GM18909 (cell line): ENCODE measurements around the gene UXT.
"Not testable (repeated sequence)": the region's sequence is repeated elsewhere in the genome, so short reads cannot be mapped to it uniquely, and the experiment has no call there.

Source experiments
- ATAC-seq: cut with Tn5 transposase; IDR thresholded peaks from one replicate; pipeline ENCODE4 v1.9.1; 2021; ENCODE audit warnings: mild to moderate bottlenecking; ENCODE audit not compliant: unreplicated experiment, poor library complexity

The UXT gene

DNA sequence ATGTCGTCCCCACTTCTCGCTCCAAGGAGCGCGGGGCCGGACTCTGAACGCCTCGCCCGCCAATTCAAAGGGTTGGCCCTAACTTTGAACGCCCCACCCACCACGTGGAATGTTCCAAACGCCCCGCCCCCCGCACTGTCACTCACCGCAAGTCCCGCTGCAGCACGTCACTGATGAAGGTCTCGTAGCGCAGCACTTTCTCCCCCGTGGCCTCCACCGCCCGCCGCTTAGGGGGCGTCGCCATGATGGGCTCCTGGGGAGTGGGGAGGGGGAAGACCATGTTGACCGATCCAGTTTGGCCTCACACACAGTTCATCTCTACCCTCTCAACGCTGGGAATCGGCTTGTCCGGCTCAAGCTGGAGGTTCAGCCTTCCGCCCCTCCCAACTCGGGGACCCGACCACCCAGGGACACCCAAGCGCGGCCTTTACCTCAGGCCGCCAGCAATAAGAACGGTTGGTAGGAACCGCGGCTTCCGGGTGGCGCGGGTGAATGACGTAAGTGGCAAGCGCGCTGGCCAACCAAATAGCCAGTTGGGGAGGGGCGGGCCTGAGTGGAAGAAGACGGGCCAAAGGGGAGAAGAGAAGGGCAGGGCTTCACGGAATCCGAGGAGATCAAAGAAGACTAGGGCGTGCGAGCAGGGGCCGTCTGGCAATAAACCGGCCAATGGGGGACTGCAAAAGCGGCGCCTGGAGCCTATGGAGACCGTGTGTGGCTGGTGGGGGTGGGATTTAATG lies at the start of gene UXT:
TSS of gene UXT (minus strand) at position 497 of the 737 bp plus-strand sequence. CDS start at position 244, 253 bp downstream.
- ATAC-seq, result peak; percentile 82

GRCh38 chrX:47707031-47707780 lies 48.2 kb upstream of the UXT start:
- ATAC-seq, result no peak

- ATAC-seq, result no peak
These were observed 47.6 kb upstream of the UXT start for GRCh38 chrX:47706575-47706974.

DNA sequence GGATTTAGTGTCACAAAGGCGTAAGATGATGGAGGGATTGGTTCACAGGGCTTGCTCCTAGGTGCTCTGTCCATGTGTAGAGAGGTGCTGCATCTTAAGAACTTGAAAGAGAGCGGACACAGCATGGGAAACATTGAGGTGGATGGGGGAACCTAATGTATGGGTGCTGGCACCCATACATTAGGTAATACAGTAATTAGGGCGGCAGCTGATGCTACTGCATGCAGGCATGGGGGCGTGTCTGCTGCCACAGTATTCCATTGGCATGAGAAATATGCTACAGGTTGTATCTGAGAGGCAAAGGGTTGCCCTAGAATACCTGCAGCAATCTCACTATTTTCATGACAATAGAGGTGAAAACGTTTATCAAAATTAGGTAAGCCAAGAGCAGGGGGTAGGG lies 45.8 kb upstream of the UXT start:
- no peak for ATAC-seq

DNA sequence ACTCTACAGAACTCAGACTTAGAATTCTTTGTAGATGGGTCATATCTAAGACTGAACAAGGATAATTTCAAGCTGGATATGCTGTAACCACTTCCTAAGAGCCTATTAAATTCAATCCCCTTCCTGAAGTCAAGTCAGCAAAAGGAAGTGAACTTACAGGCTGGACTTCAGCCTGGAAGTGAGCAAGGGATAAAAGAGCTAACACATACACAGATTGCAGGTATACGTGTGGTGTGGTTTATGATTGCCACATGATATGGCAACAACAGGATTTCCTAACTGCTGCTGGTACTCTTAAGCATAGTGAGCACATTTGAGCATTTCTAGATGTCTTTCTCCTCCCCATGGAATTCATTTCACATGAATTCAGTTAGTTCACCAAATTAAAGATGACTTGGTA lies 38.2 kb upstream of the UXT start:
- no peak for ATAC-seq

- no peak for ATAC-seq
These were observed 31.2 kb upstream of the UXT start for GRCh38 chrX:47690175-47690574.

- ATAC-seq, result no peak
These were observed 28.3 kb upstream of the UXT start for GRCh38 chrX:47687263-47687662.

GRCh38 chrX:47683829-47684205 lies 24.8 kb upstream of the UXT start:
- ATAC-seq, result no peak

GRCh38 chrX:47683184-47683828 lies 24.3 kb upstream of the UXT start:
- no peak for ATAC-seq

DNA sequence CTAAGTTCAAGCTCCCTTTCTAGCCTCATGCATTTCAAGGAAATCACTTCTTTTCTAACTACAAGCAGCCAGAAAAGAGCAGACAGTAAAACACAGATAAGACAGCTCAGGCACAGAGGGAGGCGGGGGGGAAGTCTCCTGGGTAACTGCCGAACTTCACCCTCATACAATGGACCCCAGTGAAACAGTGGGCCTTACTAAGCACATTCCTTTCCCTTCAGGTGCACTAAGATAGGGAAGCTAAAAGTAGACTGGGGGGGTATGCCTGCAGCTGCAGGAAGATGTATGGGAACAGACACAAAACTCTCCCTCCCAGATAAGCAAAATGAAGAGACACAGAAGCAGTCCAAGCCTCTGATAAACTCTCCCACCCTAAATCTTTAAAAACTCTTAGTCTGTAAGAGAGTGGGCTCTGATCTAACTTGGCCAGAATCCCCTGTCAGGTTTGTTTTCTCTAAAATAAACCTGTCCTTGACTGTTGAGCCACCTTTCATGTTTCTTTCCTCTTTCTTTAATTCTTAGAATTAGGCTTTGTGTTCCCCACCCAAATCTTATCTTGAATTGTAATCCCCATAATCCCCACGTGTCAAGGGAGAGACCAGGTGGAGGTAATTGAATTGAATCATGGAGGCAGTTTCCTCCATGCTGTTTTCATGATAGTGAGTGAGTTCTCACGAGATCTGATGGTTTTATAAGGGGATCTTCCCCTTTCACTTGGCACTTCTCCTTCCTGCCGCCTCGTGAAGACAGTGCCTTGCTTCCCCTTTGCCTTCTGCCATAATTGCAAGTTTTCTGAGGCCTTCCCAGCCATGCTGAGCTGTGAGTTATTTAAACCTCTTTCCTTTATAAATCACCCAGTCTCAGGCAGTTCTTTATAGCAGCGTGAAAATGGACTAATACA lies 17.2 kb upstream of the UXT start:
- not testable (repeated sequence) for ATAC-seq

GRCh38 chrX:47674776-47675175 lies 15.8 kb upstream of the UXT start:
- ATAC-seq, result no peak

- ATAC-seq, result not testable (repeated sequence)
These were observed 6.8 kb upstream of the UXT start for GRCh38 chrX:47665797-47666196.

GRCh38 chrX:47664737-47665136 lies 5.8 kb upstream of the UXT start:
- ATAC-seq, result no peak

GRCh38 chrX:47662144-47662657 lies 3.2 kb upstream of the UXT start:
- no peak for ATAC-seq

DNA sequence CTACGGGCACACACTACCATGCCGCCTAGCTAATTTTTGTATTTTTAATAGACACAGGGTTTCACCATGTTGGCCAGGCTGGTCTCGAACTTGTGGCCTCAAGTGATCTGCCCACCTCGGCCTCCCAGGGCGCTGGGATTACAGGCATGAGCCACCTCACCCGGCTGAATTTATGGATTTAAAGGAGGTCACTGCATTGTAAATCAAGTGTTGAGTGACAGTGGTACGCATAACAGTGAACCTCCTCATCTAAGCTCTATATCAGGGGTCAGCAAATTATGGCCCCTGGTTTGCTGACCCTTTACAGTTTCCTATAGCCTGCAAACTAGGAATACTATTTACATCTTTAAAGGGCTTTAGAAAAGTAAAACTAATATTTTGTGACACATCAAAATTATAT lies 2.6 kb upstream of the UXT start:
- ATAC-seq, result no peak

- no peak for ATAC-seq
These were observed 394 bp upstream of the UXT start for GRCh38 chrX:47659421-47659726.

DNA sequence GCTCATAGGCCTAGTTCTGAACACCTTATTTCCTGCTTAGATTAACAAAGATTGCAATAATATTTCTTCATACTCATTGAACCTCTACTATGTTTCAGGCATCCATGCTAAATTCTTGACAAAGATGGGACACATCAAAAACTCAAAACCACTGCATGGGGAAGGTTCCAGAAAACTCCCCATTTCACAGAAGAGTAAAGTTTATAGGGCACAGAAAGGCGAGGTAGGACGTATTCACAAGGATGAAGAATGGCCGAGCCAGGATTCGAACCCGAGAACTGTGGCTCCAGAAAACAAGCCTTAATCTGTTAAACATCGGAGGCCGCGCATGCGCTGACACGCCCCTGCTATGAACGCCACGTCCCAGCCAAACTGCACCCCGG lies 688 bp downstream of the UXT start:
- ATAC-seq, result no peak

GRCh38 chrX:47651043-47651905 lies 7.7 kb downstream of the UXT start:
- ATAC-seq, result no peak
